22Rv1 (cell line): ENCODE results near the gene SIL1.

Source experiments
- ZFX ChIP-seq: fragments of 450-650 bp; IDR thresholded peaks from 2 replicates; pipeline ENCODE4 v1.6.1; 2017; ENCODE audit warnings: antibody characterized with exemption, borderline replicate concordance
- TF ChIP-seq, protein P1 (sequence below): fragments of 450-650 bp; IDR thresholded peaks from 2 replicates; pipeline ENCODE4 v1.5.1; 2017; ENCODE audit warnings: mild to moderate bottlenecking

GRCh38 chr5:139046551-139046950 lies 151.6 kb downstream of the SIL1 start:
- TF ChIP-seq, protein P1, sequence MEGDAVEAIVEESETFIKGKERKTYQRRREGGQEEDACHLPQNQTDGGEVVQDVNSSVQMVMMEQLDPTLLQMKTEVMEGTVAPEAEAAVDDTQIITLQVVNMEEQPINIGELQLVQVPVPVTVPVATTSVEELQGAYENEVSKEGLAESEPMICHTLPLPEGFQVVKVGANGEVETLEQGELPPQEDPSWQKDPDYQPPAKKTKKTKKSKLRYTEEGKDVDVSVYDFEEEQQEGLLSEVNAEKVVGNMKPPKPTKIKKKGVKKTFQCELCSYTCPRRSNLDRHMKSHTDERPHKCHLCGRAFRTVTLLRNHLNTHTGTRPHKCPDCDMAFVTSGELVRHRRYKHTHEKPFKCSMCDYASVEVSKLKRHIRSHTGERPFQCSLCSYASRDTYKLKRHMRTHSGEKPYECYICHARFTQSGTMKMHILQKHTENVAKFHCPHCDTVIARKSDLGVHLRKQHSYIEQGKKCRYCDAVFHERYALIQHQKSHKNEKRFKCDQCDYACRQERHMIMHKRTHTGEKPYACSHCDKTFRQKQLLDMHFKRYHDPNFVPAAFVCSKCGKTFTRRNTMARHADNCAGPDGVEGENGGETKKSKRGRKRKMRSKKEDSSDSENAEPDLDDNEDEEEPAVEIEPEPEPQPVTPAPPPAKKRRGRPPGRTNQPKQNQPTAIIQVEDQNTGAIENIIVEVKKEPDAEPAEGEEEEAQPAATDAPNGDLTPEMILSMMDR = no peak
- TF ChIP-seq ZFX = no peak
